Measurements from ENCODE around the gene PARD6B.

Gene PARD6B

GRCh38 chr20:50725724-50726005 lies 5.7 kb upstream of the PARD6B start:
- H3K79me2 ChIP-seq (ENCODE audit: insufficient read depth, low read depth) = no peaks in the 10 kb centered on the region
- no peaks in the 10 kb centered on the region for H3K27me3 ChIP-seq (ENCODE audit: insufficient read depth, low read depth)
- no peak overlapping the region for H3K4me2 ChIP-seq
- H3K36me3 ChIP-seq (ENCODE audit: insufficient read depth) = no peaks in the 10 kb centered on the region
- H3K9ac ChIP-seq = no peak overlapping the region
- no peak for TF ChIP-seq CTCF (conservative IDR thresholded peaks at IDR 0.05; ENCODE audit: low read depth, low read length)
- no peak overlapping the region for H2AFZ ChIP-seq (ENCODE audit: low read depth)
- no peaks in the 10 kb centered on the region for H4K20me1 ChIP-seq (ENCODE audit: insufficient read depth)
- no peak overlapping the region for H3K27ac ChIP-seq
- peaks cover 7% of the 10 kb centered on the region for H3K4me1 ChIP-seq (ENCODE audit: low read depth, poor library complexity, severe bottlenecking)
- no peak overlapping the region for H3K4me3 ChIP-seq (IDR thresholded peaks at IDR 0.05; ENCODE audit: insufficient read depth, low read depth, low read length)

- no peak overlapping the region for H3K4me2 ChIP-seq
- peaks cover 8% of the 10 kb centered on the region for H3K4me1 ChIP-seq (ENCODE audit: low read depth, poor library complexity, severe bottlenecking)
- no peaks in the 10 kb centered on the region; the same call in 1 of the 2 replicates for H3K79me2 ChIP-seq (ENCODE audit: insufficient read depth, low read depth)
- no peak overlapping the region for H2AFZ ChIP-seq (ENCODE audit: low read depth)
- no peaks in the 10 kb centered on the region for H3K36me3 ChIP-seq (ENCODE audit: insufficient read depth)
- no peak for TF ChIP-seq CTCF (conservative IDR thresholded peaks at IDR 0.05; ENCODE audit: low read depth, low read length)
- no peaks in the 10 kb centered on the region for H3K27me3 ChIP-seq (ENCODE audit: insufficient read depth, low read depth)
- H4K20me1 ChIP-seq (ENCODE audit: insufficient read depth) = no peaks in the 10 kb centered on the region
- H3K9ac ChIP-seq = no peak overlapping the region
- H3K27ac ChIP-seq = no peak overlapping the region
- H3K4me3 ChIP-seq (IDR thresholded peaks at IDR 0.05; ENCODE audit: insufficient read depth, low read depth, low read length) = no peak overlapping the region
Measured at GRCh38 chr20:50726955-50727791, 4.2 kb upstream of the PARD6B start.

GRCh38 chr20:50727792-50728485 lies 3.4 kb upstream of the PARD6B start:
- no peaks in the 10 kb centered on the region for H4K20me1 ChIP-seq (ENCODE audit: insufficient read depth)
- no peak for TF ChIP-seq CTCF (conservative IDR thresholded peaks at IDR 0.05; ENCODE audit: low read depth, low read length)
- no peaks in the 10 kb centered on the region; the same call in 1 of the 2 replicates for H3K79me2 ChIP-seq (ENCODE audit: insufficient read depth, low read depth)
- H3K4me3 ChIP-seq (IDR thresholded peaks at IDR 0.05; ENCODE audit: insufficient read depth, low read depth, low read length) = no peak overlapping the region
- H3K4me2 ChIP-seq = no peak overlapping the region
- no peak overlapping the region for H2AFZ ChIP-seq (ENCODE audit: low read depth)
- no peaks in the 10 kb centered on the region for H3K36me3 ChIP-seq (ENCODE audit: insufficient read depth)
- no peak overlapping the region for H3K27ac ChIP-seq
- no peaks in the 10 kb centered on the region for H3K27me3 ChIP-seq (ENCODE audit: insufficient read depth, low read depth)
- peaks cover 16% of the 10 kb centered on the region for H3K4me1 ChIP-seq (ENCODE audit: low read depth, poor library complexity, severe bottlenecking)
- no peak overlapping the region for H3K9ac ChIP-seq

- no peak overlapping the region for H2AFZ ChIP-seq (ENCODE audit: low read depth)
- H4K20me1 ChIP-seq (ENCODE audit: insufficient read depth) = no peaks in the 10 kb centered on the region
- no peak overlapping the region for H3K4me2 ChIP-seq
- H3K79me2 ChIP-seq (ENCODE audit: insufficient read depth, low read depth) = no peaks in the 10 kb centered on the region; the same call in 1 of the 2 replicates
- H3K27ac ChIP-seq = no peak overlapping the region
- no peak overlapping the region for H3K9ac ChIP-seq
- no peak for TF ChIP-seq CTCF (conservative IDR thresholded peaks at IDR 0.05; ENCODE audit: low read depth, low read length)
- H3K4me1 ChIP-seq (ENCODE audit: low read depth, poor library complexity, severe bottlenecking) = peaks cover 21% of the 10 kb centered on the region
- no peak overlapping the region for H3K4me3 ChIP-seq (IDR thresholded peaks at IDR 0.05; ENCODE audit: insufficient read depth, low read depth, low read length)
- no peaks in the 10 kb centered on the region for H3K27me3 ChIP-seq (ENCODE audit: insufficient read depth, low read depth)
- no peaks in the 10 kb centered on the region for H3K36me3 ChIP-seq (ENCODE audit: insufficient read depth)
Measured at GRCh38 chr20:50728486-50728980, 2.8 kb upstream of the PARD6B start.

Measured in KMS-11 (cell line).